Right lobe of liver (tissue), 4 donors: Measurements from ENCODE around the gene TNFAIP8.

Source experiments
- CTCF ChIP-seq, 4 donors: fragments of 200-600 bp in 3 of 4; fragments of 450-650 bp in 1 of 4; IDR thresholded peaks; one replicate each; pipeline versions ENCODE4 v1.5.1 to v1.8.0; 2016 to 2022; ENCODE audit warnings: antibody characterized with exemption in 4 of 4, mild to moderate bottlenecking in 2 of 4
- POLR2A ChIP-seq: fragments of 450-650 bp; IDR thresholded peaks from one replicate; pipeline ENCODE4 v1.6.1; 2017; ENCODE audit warnings: antibody characterized with exemption, mild to moderate bottlenecking
- donor health status: DM: no; HTN: no; CAD: no.
- donor health status: DM: no; HTN: no; CAD: no.
- donor health status: DM: no; HTN: yes; CAD: no.

GRCh38 chr5:119395080-119395836 lies 39.4 kb downstream of the TNFAIP8 start:
- no peak for TF ChIP-seq CTCF (IDR thresholded peaks at IDR 0.05)
- TF ChIP-seq POLR2A, result no peak
